Activated T-helper 1 cell treated with Interleukin-2 at 50 U/mL for 16 hours (primary cell): Measurements from ENCODE around the gene DACH1.

Experiments used
- DNase-seq: peaks from one replicate; pipeline ENCODE4 v3.0.0-alpha.2; 2020; ENCODE audit warnings: low read depth

The DACH1 gene

GRCh38 chr13:71702253-71702652 lies 164.8 kb downstream of the DACH1 start:
- DNase-seq: no peak

DNA sequence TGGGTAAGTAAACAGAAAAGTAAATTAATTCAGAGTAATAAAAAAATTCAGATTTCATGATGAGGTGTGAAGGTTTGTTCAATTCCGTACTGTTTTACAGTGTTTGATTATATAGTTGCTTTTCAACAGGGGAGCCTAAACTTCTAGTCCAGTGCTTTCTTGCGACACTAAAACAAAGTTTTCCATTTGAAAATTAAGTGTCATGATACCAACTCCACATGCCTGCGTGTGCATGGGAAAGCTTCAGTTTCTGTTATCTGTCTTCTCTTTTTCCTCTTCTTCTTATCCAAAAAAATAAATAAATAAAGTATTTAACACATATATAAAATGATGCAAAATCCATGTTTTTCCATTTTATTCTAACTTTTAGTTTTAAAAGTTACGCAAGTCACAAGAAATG lies 165.3 kb downstream of the DACH1 start:
- DNase-seq: no peak

DNA sequence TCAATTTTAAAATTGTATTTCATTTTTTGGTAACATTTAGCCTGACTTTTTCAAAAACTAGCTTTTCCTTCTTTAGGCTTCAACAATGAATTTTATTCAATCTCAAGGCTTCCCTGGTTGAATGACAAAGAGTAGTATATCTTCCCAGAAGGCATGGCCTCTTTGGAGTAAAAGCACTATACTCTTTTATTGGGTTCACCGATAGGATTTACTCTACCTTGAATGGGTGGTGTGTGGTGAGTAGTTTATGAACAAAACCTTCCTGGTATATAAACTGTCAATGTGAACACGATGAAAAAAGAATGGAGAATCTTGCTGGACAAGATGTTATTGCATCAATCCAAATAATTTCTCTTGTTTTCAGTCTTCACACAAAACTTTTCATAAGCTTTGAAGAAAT lies 167.7 kb downstream of the DACH1 start:
- no peak for DNase-seq

- no peak for DNase-seq
These were observed 171.3 kb downstream of the DACH1 start for GRCh38 chr13:71695662-71696061.

GRCh38 chr13:71685072-71685471 lies 181.9 kb downstream of the DACH1 start:
- no peak for DNase-seq

DNA sequence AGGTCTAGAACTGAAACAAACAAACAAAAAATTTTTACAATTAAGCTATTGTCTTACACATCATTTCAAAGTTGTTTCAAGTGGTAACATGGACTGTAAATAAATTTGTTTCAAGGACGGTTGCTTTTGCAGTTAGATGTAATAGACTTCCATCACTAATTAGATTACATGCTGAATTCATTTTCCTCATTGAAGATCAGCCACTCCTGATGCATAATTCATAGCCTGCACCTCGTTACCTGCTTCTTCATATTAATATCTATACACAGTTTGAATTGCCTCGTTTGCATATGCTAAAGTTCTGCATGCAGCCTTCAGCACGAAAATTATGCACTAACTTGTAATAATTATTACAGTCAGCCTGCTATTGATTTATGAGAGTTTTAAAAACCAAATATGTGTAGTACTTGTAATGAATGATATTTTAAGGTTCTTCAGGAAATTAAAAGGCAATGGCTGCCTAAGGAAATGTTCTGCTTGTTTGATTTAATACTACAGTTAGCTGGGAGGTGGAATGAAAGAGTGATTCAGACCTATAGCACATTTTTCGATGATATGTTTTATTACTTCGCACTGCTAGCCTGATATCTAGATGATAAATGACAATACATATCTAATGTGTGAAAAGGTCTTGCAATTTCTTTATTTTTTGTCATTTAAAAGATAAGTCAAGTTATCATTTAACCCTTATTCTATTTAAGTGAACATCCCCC lies 184.9 kb downstream of the DACH1 start:
- no peak for DNase-seq

DNA sequence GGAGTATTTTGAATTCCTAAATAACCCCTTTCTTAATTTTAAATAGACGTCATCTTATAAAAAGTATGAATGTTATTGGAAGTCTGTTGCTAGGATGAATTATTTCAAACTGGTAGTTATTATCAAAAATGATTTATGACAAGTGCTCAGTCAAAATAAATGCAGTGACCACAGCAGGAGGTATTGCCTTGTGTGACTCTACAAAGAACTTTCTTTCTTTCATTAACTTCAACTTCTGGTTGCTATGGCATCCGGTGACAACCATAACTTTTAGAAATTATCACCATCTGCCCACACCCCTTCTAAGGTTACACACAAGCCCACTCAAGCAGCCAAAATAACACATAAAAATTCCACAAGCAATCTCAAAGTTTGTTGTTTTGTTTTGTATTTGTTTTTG lies 189.9 kb downstream of the DACH1 start:
- no peak for DNase-seq

- DNase-seq: no peak
These were observed 194.5 kb downstream of the DACH1 start for GRCh38 chr13:71672512-71672911.

- no peak for DNase-seq
These were observed 203.6 kb downstream of the DACH1 start for GRCh38 chr13:71663431-71663830.

DNA sequence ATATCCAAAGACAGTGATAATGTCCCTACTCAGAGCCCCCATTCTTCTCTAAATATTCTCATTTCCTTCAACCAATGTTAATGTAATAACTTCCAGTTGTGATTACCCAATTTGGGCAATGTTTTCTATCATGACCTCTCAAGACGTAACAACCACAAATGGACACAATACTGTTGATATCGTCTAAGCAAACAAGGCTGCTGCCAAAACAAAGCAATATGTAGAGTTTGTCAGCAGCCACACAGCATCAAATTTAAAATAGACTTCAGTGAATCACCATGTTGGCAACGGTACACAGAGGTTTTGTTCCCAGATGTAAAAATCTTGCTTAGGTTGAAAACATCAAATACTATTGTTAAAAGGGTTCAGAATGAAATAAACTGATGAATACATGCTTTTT lies 205.1 kb downstream of the DACH1 start:
- no peak for DNase-seq

- no peak for DNase-seq
These were observed 207.6 kb downstream of the DACH1 start for GRCh38 chr13:71659404-71659803.

- no peak for DNase-seq
These were observed 221.5 kb downstream of the DACH1 start for GRCh38 chr13:71645467-71645866.

GRCh38 chr13:71644579-71644978 lies 222.4 kb downstream of the DACH1 start:
- DNase-seq: no peak

- DNase-seq: no peak
These were observed 223.6 kb downstream of the DACH1 start for GRCh38 chr13:71643448-71643860.

DNA sequence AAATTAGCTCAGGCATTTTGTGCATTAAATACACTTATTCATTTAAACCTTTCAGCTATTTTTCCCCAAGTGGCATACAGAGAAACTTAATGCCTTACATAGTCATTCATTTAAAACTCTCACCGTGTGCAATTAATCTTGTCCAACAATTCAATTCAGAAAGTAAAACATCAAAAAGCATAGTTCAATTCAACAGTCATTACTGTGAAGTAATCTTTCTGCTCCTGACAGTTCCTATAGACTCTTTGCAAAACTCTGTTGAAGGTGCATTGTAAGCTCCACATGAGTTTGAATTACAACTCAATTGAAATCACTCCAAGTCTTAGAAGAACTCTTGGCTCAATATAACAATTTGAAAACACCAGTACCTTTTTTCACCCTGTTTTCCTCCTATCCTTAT lies 228.3 kb downstream of the DACH1 start:
- no peak for DNase-seq

DNA sequence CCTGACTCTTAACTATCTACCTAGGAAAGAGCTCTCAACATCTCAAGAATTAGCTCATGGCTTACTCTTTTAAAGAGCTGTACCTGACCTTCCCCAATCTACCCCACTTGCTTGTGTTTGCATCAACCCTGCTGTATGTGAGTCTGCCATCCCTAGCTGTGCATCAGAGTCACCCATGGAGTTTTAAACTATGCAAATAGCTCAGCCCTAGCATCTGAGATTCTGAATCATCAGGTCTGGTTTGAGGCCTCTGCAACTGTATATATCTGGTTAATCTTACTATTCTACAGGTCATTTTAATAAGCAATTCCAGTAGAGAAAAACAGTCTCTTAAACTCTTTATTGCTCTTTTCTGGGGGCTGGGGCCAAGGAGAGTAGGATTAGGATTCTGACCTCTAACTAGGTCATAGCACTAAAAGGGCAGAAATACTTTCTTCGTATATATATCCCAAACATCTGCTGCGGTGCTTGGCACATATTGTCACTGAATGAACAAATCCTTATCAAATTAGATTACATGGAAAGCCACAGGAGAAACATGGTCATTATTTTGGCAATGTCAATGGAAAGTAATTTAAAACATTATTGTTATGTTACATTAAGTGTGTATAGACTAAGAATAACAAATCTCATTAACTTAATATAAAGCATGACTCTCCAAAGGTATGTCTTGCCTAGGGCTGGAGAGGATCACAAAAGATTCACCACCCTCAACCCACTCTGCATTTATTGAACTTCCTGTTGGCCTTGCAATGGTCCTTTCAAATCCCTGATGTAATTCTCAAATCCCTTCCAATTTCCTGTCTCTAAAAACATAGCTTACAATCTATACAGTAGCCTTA lies 232.2 kb downstream of the DACH1 start:
- DNase-seq: no peak

DNA sequence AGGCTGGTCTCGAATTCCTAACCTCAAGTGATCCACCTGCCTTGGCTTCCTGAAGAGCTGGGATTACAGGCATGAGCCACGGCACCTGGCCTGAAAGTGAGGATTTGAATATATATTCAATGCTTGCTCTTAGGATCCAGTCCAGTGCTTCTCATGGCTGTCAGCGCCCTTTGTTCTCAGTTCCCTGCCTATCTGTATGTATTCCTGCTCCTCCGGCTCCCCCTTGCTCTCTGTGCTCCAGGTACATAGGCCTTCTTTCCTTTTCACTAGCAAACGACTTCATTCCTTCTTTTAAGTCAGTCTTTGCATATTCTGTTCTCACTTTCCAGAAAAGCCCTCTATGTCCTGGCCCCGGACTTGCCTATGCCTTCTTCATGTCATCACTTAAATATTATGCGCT lies 232.8 kb downstream of the DACH1 start:
- DNase-seq: no peak

- no peak for DNase-seq
These were observed 234.3 kb downstream of the DACH1 start for GRCh38 chr13:71632721-71633120.

DNA sequence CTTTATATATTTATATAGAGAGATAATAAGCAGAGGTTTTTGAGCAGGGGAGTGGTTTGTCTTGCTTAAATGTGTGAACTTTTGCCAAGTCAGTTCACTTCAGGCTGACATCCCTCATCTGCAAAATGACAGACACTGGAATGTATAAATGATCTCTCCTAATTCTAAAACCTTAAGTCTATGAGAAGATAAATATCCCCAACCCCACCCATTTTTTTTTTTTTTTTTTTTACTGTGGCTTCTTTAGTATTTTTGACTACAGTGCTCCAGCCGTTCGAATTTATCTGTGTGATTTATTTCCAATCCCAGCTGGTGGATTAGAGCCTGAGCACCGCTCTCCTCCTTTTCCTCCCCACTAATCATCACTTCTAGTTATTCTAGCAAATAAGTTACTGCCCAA lies 234.8 kb downstream of the DACH1 start:
- no peak for DNase-seq

GRCh38 chr13:71629167-71629566 lies 237.8 kb downstream of the DACH1 start:
- no peak for DNase-seq

DNA sequence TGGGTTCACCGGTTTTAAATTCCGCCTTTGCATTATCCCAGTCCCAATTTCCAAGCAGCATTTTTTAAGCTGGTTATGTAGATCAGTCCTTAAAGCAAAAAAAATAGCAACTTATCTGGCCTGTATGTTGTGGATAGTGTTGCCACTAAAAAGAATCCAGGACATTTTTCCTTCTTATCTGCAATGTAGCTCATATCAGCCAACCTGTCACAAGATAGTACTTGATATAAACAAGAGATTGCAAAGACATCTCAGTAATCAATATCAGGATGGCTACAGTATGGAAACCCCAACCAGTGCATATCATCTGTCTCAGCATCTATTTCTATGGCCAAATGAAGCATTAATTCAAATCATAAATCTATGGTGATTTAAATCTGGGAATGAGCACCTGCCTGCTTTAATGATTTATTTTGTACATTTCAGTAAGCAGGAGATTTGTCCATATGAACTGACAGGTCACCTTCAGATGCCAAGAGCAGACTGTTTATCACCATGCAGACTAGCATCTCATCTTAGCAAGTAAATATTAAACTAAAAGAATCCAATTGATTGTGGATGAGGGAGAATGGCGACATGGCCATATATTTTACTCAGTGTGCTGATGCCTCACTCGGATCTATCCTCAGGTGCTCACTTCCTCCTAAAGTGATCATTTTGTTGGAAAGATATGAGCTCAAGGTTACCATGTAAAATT lies 240.4 kb downstream of the DACH1 start:
- no peak for DNase-seq

GRCh38 chr13:71625694-71626093 lies 241.3 kb downstream of the DACH1 start:
- no peak for DNase-seq
